NCI-H1694 (cell line): ENCODE data around the gene PDE2A.

ENCODE experiments used
- DNase-seq: peaks from one replicate; lab custom pipeline; 2025; lab: John Stamatoyannopoulos, UW

PDE2A gene

DNA sequence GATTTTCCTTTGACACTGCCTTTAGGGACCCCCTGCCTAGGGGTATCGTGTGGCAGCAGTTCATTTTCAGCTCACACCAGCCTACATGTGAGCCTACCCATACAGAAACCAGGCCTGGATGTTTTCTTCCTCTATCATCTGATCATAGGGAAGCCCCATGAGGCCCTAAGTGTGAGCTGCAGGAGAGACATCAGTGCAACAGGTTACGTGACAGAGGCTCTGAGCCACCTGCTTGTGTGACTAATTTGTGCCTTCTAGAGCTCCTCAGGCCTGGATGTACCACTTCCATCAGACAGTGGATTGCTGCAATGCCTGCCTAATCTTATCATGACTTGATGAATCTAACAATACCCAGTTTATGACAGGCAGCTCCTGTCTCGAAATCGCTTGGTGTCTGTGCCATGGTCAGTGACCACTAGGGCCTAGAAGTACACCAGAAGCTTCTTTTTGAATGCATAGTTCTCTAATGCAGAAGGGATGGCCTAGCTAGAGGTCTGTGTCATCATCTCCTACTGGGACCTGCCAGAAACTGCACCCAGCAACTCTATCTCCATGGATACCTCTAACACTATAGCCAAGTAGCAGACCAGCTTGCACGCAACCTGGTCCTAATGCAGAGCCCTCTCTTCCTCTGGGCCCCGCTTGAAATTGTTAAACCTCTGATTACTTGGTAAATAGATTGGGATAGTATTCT, 130.2 kb downstream of the PDE2A start:
- DNase-seq, result no peak

DNA sequence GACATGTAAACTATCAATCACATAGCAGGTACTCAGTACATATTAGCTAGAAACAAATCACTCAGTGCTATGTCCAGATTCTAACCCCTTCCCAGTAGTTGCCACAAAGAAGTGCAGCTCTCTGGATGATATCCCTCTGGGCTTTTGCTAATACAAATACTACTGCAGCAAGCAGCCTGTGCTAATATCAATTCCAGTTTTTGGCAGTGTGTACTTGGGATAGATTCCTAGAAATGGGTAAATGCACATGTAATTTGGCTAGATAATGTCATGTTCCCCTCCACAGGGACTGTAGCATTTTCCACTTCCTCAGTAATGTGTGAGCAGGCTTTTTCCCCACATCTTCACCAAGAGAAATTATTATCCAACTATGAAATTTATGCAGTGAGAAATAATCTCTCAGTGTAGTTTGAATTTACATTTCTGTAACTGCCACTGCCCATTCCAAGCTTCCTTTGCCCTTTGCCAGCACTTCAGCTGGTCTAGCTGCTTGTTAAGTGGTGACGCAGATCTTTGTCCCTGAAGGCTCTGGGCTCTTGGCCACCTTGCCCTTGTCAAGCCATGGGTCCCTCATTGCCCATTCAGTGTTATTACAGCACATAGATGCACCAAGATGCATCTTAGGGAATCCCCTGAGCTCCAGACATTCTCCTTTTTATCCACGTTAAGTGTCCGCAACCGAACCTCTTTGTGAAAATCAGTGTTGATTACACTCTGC, 132.8 kb downstream of the PDE2A start:
- no peak for DNase-seq

DNA sequence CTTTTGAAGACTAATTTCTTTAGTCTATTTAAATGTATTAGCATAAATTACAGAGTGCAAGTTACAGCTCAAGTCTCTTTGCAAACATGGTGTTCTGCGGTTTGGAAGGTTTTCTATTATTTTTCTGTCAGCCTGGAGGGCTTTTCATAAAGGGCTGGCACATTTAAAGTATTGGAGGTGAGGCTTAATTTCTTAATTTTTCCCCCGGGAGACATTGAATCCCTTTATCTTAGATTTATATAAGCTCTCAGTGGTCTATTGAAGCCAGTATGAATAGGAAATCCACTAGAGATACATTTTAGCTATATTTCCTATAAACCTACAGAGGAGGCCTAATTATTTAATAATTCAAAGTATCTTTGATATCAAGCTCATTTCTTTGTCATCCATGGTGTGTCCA, 137.2 kb downstream of the PDE2A start:
- DNase-seq, result no peak

DNA sequence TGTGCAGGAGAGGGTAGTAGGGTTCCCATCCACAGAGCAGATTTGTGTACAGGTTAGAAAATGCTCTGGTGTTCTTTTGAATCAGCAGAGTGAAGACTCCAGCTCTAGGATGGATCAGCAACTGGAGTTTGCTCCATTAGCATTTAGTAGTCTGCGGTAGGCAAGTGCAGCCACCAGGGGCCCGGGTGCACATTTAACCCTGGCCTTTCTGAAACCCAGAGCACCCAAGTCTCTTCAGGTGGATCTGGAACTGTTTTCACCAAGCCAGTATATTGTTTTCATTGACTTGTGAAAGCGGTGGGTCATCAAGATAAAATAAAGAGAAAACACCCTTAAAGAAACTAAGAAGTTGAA, 139.1 kb downstream of the PDE2A start:
- DNase-seq, result no peak

DNA sequence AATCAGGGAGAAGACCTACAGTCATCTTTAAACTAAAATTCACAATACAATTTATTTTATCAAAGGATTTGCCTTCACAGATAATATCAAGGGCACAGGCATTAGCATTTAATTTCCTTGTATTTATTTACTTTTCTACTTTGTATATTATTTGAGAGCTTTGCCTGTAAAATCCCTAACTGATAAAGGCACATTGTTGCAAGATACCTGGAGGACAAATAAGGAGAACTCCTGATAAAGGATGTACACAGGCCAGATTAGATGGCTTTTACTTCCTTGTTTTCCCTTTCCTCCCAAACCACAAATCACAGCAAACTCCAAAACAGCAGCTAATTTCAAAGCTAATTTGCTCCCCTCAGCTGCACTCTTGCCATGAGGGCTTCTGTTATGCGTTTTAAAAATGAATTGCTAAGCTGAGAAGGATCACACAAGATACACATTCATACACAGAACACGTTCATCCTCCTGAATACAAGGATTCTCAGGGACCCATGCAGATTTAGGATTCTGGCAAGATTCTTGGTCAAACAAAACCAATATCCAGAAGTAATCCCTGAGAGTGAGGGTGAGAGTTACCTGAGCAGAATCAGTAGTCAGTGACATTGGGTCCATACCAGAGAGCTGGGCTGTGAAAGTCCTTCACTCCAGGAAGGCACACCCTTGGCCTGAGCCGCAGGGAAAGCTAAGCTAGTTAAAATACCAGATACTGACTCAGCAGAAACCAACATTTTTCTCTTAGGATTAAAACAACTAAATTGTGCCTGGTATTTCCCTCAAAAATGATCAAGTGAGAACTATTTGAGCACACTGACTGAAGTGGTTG, 139.6 kb downstream of the PDE2A start:
- DNase-seq, result no peak

DNA sequence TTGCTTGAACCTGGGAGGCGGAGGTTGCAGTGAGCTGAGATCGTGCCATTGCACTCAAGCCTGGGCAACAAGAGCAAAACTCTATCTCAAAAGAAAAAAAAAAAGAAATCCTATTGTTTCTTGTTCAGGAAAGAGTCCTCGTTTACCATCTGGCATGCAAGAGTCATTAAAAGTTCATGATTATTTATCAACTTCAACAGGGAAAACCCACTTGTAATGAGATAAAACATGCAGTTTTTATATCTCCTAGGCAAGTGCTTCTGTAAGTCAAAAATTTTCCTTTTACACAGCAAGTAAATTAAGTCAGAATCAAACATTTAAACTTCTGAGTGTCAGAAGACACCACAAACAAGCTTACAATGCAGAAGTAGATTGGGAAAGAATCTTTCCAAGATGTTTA, 145.2 kb downstream of the PDE2A start:
- DNase-seq, result no peak

DNA sequence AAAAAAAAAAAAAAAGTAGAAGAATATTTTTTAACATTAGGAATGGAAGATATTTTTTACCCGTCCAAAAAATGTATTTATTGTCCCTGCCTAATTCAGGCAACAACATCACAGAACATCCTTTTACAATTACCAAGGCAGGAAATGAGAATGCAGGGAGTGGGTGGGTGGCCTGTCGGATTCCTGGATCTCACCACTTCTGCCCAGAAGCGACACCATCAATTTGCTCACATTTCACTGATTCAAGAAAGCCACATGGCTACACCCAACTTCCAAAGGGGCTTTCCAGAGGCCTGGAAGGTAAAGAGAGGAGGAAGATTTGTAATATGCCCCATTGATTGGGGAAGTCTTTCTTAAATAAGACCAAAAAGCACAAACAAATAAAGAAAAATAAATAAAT, 146.1 kb downstream of the PDE2A start:
- DNase-seq, result no peak
